GM13977 (cell line): Measurements from ENCODE around the gene PLBD2.

ENCODE experiments used
- DNase-seq: peaks from one replicate; pipeline ENCODE4 v3.0.0; 2012; ENCODE audit warnings: low spot score
- CTCF ChIP-seq: IDR thresholded peaks from 2 replicates; pipeline ENCODE4 v1.5.1; 2012; ENCODE audit warnings: mild to moderate bottlenecking, control low read depth; ENCODE audit not compliant: insufficient read depth; ENCODE audit errors: extremely low read depth, missing control alignments
- in situ Hi-C: fragments of 300-500 bp; cut with MboI; formaldehyde crosslinking; loops from one replicate; pipeline ENCODE4 v1.12.0; 2022; ENCODE audit warnings: low sequenced_read_pairs, low pct_unique_long_range_greater_than_20kb, mixed read lengths, inconsistent platforms; ENCODE audit not compliant: unreplicated experiment

PLBD2 gene

GRCh38 chr12:113333418-113333750 lies 25.0 kb upstream of the PLBD2 start:
- no peak for DNase-seq
- TF ChIP-seq CTCF = no peak
- in situ Hi-C loops = no loop called here

GRCh38 chr12:113333877-113334785 lies 24.3 kb upstream of the PLBD2 start:
- no peak for DNase-seq
- in situ Hi-C loops = no loop called here
- TF ChIP-seq CTCF = no peak

GRCh38 chr12:113334786-113335539 lies 23.4 kb upstream of the PLBD2 start, which contains the start of gene SLC8B1:
Gene SLC8B1 (minus strand): TSS chr12:113335109. CDS start chr12:113332878, 2,231 bp downstream.
- in situ Hi-C loops = no loop called here
- no peak for TF ChIP-seq CTCF
- peak; percentile 95 for DNase-seq

- no peak for TF ChIP-seq CTCF
- DNase-seq = no peak
- in situ Hi-C loops = no loop called here
These were observed 18.8 kb upstream of the PLBD2 start for GRCh38 chr12:113339540-113339939.

- no peak for TF ChIP-seq CTCF
- no peak for DNase-seq
- in situ Hi-C loops = no loop called here
These were observed 18.3 kb upstream of the PLBD2 start for GRCh38 chr12:113340061-113340460.

GRCh38 chr12:113341535-113341934 lies 16.9 kb upstream of the PLBD2 start:
- no peak for DNase-seq
- in situ Hi-C loops = no loop called here
- TF ChIP-seq CTCF = no peak
